T1000 (cell line): ENCODE data around the gene HNRNPUL1.
A peak's percentile ranks its signal among the peaks of the same experiment; 100 is the strongest.
"Not testable (repeated sequence)": the region's sequence is repeated elsewhere in the genome, so short reads cannot be mapped to it uniquely, and the experiment has no call there.

ENCODE experiments used
- DNase-seq: peaks from one replicate; lab custom pipeline; 2025; ENCODE audit warnings: mixed read lengths; lab: John Stamatoyannopoulos, UW

HNRNPUL1 gene

DNA sequence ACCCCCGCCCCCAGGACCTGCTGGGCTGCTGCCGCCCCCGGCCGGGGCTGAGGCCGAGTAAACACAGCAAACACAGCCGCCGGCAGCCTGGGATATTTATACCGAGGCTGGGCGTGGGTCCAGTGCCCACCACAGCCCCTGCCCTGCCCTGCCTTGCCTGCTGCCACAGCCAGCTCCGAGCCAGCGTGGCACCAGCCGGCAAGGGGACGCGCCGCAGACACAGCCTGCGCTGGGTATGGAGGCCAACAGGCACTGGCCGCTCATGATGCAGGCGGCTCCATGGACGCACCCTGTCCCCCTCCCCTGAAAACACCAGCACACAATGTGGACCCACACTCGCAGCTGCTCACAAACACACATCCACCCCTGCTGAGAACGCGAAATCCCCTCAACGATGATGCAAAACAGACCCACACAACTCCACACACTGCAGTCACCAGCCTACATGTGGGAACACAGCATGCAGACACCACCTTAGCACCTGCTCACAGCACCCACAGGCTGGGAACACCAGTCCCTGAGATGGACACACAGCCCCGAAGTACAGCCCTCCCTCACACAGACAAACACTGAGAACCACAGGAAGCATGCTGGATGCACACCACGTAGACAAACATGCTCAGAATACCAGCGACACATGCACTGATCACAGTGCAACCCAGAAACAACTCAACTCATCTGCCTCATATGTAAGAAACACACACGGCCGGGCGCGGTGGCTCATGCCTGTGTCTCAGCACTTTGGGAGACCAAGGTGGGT, 62.0 kb downstream of the HNRNPUL1 start:
- no peak for DNase-seq

GRCh38 chr19:41327076-41327575, 63.0 kb downstream of the HNRNPUL1 start:
- no peak for DNase-seq

GRCh38 chr19:41327576-41328156, 63.5 kb downstream of the HNRNPUL1 start:
- peak; percentile 20 for DNase-seq

- DNase-seq, result no peak
Measured at GRCh38 chr19:41328157-41328841, 64.1 kb downstream of the HNRNPUL1 start.

DNA sequence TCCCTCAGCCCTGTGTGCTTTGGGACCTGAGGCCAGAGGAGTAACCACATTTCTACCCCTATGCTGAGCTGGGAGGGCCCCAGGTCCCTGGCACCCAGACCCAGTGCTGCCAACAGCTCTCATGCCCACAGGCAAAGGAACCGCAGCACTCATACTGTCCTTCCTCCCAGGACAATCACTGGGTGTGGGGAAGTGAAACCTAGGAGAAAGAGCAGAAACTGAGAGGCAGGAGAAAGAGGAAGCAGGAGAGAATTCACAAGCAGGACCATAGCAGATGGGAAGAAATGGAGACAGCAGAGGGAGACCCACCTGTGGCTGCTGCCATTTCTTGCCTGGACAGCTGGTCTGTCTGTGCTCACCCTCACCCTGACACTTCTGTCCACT, 64.7 kb downstream of the HNRNPUL1 start:
- DNase-seq, result no peak

GRCh38 chr19:41330481-41330880, 66.3 kb downstream of the HNRNPUL1 start:
- DNase-seq, result no peak

GRCh38 chr19:41330946-41331678, 66.9 kb downstream of the HNRNPUL1 start:
- DNase-seq, result no peak

DNA sequence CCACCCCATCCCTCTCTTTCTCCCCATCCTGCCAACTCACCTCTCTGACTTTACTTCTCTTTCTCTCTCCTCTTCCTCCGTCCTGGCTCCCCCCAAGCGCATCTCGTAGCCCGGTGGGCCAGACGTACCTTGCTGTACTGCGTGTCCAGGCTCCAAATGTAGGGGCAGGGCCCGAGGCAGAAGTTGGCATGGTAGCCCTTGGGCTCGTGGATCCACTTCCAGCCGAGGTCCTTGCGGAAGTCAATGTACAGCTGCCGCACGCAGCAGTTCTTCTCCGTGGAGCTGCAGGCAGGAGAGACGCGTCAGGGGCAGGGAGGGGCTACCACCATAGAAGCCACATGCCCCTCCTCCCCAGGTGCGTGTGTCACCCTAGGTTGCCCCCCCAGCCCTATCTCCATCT, 67.8 kb downstream of the HNRNPUL1 start:
- no peak for DNase-seq

DNA sequence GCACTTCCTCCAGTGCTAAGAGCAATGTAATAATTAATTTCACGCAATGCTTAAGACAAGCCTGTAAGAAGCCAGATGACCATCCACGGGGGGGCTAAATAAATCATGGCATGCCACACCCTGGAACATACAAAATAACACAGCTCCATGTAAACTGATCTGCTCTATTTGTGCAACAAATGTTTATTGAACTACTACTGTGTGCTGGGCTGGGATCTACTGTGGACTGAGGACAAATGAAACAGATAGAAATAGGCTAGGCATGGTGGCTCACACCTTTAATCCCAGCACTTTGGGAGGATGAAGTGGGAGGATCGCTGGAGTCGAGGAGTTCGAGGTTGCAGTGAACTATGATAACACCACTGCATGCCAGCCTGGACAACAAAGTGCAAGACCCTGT, 68.3 kb downstream of the HNRNPUL1 start:
- DNase-seq, result no peak

DNA sequence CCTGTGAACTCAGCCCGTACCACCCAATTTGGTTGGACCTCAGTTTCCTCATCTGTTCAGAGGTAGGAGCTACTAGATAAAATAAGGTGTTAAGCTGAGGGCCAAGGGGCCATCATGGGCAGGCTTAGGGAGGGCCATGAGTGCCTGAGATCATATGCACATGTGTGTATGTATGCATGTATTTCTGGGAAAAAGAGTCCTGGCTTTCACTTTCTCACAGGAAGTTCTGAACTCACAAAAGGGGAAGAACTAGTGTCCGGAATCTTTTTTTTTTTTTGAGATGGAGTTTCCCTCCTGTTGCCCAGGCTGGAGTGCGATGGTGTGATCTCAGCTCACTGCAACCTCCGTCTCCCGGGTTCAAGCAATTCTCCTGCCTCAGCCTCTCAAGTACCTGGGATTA, 70.6 kb downstream of the HNRNPUL1 start:
- no peak for DNase-seq

DNA sequence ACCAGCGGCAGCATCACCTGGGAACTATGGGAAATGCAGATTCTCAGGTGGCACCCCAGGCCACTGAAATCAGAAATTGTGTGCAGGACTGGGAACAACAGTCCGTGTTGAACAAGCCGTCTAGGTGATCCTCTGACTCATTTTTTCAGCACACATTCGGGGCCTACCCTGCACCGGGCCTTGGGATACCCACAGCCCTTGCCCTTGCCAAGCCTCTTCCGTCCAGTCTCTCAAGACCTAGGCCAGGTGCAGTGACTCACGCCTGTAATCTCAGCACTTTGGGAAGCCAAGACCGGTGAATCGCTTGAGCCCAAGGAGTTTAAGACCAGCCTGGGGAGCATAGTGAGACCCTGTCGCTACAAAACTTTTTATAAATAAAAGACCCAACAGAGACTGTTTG, 71.3 kb downstream of the HNRNPUL1 start:
- no peak for DNase-seq

GRCh38 chr19:41339936-41340335, 75.8 kb downstream of the HNRNPUL1 start:
- DNase-seq, result no peak

DNA sequence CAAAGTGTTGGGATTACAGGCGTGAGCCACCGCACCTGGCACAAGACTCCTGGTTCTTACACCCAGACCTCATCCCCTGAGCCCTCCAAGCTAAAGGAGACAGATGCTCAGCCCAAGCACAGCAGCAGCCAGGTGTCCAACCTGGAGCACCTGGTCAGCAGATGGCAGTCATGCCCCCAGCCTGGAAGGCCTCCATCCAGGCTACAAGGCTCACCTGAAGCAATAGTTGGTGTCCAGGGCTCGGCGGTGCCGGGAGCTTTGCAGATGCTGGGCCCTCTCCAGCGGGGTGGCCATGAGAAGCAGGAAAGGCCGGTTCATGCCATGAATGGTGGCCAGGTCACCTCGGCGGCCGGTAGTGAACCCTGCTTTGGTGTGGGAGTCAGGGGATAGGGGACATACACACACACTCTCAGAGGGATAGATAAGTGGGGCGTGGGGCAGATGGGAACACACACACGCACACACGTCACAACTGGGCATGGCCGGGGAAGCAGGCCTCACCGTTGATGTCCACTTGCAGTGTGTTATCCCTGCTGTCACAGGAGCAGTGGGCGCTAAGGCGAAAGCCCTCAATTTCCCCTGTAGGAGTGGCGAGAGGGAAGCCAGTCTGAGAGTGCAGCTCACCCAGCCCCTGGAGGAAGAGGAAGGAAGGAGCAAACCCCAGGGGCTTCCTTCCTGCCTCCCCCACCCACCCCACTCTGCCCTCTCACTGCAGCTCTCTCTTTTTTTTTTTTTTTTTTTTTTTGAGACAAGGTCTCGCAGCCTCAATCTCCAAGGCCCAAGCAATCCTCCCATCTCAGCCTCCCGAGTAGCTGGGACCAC, 77.7 kb downstream of the HNRNPUL1 start:
- no peak for DNase-seq

- no peak for DNase-seq
Measured at GRCh38 chr19:41344162-41344561, 80.0 kb downstream of the HNRNPUL1 start.

- not testable (repeated sequence) for DNase-seq
Measured at GRCh38 chr19:41346916-41347315, 82.7 kb downstream of the HNRNPUL1 start.

GRCh38 chr19:41350735-41351338, 86.7 kb downstream of the HNRNPUL1 start:
- DNase-seq, result no peak

- DNase-seq, result peak; percentile 35
Measured at GRCh38 chr19:41351339-41352245, 87.4 kb downstream of the HNRNPUL1 start.

DNA sequence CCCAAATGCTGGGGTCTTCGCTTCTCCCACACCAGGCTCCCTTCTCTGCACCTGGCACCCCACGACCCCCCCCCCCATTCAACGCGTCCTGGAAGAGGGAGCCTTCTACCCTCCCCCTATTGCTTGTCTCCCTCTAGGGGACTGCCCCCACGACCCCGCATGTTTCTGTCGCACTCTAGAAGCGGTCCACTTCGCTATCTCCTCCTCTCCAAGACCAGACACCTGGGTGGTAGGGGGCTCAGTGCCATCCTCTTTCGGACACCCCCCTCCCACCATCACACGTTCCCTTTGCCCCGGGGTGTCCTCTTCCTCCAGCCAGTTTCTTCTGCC, 88.1 kb downstream of the HNRNPUL1 start:
- no peak for DNase-seq

- DNase-seq, result peak; percentile 29
Measured at GRCh38 chr19:41352609-41353465, 88.7 kb downstream of the HNRNPUL1 start.
